ENCODE measurements around the gene SENP3.
A peak's percentile ranks its signal among the peaks of the same experiment; 100 is the strongest.

SENP3 gene

GRCh38 chr17:7615265-7615747 lies 53.6 kb downstream of the SENP3 start:
- TF ChIP-seq CTCF (IDR thresholded peaks at IDR 0.05; ENCODE audit: borderline replicate concordance, insufficient read depth, low read depth, low read length) = no peak
- peak overlapping the region; percentile 39 for H3K4me3 ChIP-seq (ENCODE audit: low read depth, low read length)

GRCh38 chr17:7618608-7619007 lies 56.9 kb downstream of the SENP3 start:
- H3K4me3 ChIP-seq (ENCODE audit: low read depth, low read length) = no peak overlapping the region
- no peak for TF ChIP-seq CTCF (IDR thresholded peaks at IDR 0.05; ENCODE audit: borderline replicate concordance, insufficient read depth, low read depth, low read length)

GRCh38 chr17:7620835-7621234 lies 59.1 kb downstream of the SENP3 start:
- TF ChIP-seq CTCF (IDR thresholded peaks at IDR 0.05; ENCODE audit: borderline replicate concordance, insufficient read depth, low read depth, low read length) = no peak
- H3K4me3 ChIP-seq (ENCODE audit: low read depth, low read length) = no peak overlapping the region

All from GM12875 (cell line).